Stimulated activated CD8-positive, alpha-beta memory T cell treated with anti-CD3 and anti-CD28 coated beads, Interleukin-15, amount 100 ng/mL, for 24 hours (primary cell): Measurements from ENCODE around the gene PCDHGA10.
"Not testable (repeated sequence)": the region's sequence is repeated elsewhere in the genome, so short reads cannot be mapped to it uniquely, and the experiment has no call there.

Source experiments
- DNase-seq: peaks from one replicate; pipeline ENCODE4 v3.0.0-alpha.2; 2020; ENCODE audit warnings: low read depth

Gene PCDHGA10

DNA sequence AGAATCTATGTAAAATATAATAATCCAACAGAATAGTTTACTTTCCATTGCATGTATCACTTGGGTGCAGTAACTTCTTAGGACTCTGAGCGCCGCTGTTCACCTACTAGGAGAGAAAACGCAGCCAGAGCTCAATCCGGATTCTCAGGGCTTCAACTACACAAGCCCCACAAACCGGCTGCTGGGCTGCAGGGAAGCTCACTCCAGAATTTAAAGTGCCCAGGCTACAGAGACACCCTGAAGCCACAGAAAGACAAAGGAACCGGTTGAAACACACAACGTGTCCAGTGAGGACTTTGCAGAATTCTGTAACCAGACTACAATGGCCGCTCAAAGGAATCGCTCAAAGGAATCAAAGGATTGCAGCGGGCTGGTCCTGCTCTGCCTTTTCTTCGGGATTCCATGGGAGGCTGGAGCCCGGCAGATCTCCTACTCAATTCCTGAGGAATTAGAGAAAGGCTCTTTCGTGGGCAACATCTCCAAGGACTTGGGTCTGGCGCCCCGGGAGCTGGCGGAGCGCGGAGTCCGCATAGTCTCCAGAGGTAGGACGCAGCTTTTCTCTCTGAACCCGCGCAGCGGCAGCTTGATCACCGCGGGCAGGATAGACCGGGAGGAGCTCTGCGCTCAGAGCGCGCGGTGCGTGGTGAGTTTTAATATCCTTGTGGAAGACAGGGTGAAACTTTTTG is at the start of gene PCDHGA10:
Gene PCDHGA10, plus strand, starts transcription at position 134 of the 686 bp plus-strand sequence. Its CDS starts 189 bp downstream, at position 323.
- no peak for DNase-seq

DNA sequence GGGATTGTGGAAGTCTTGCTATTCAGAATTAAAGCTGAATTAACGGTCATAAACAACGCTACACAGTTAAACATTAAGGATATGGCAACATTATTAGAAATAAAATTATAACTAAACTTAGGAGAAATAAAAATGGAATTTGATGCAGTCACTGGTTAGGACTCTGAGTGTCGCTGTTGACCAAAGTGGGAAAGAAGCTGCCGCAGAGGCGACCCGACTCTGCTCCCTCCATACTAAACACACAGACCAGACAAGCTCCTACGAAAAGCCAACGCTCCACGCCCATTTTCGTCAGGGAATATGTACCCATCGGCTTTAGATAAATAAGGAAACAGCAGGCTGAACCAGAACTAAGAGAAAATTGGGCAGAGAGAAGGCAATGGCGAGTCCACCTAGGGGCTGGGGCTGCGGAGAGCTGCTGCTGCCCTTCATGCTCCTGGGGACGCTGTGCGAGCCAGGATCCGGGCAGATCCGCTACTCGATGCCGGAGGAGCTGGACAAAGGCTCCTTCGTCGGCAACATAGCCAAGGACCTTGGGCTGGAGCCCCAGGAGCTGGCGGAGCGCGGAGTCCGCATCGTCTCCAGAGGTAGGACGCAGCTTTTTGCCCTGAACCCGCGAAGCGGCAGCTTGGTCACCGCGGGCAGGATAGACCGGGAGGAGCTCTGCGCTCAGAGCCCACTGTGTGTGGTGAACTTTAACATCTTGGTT is 48.7 kb upstream of the PCDHGA10 start, which contains the start of gene PCDHGA5:
Gene PCDHGA5, plus strand, starts transcription at position 211 of the 709 bp plus-strand sequence. Its CDS starts 169 bp downstream, at position 380.
- no peak for DNase-seq

- DNase-seq = no peak
Measured at GRCh38 chr5:141366016-141366896, 46.5 kb upstream of the PCDHGA10 start.

- no peak for DNase-seq
Measured at GRCh38 chr5:141369994-141370848, 42.6 kb upstream of the PCDHGA10 start, which contains the start of gene PCDHGB3. Gene PCDHGB3 (plus strand): TSS chr5:141370242. CDS start chr5:141370395, 153 bp downstream.

- DNase-seq = no peak
Measured at GRCh38 chr5:141371572-141372475, 41.0 kb upstream of the PCDHGA10 start.

DNA sequence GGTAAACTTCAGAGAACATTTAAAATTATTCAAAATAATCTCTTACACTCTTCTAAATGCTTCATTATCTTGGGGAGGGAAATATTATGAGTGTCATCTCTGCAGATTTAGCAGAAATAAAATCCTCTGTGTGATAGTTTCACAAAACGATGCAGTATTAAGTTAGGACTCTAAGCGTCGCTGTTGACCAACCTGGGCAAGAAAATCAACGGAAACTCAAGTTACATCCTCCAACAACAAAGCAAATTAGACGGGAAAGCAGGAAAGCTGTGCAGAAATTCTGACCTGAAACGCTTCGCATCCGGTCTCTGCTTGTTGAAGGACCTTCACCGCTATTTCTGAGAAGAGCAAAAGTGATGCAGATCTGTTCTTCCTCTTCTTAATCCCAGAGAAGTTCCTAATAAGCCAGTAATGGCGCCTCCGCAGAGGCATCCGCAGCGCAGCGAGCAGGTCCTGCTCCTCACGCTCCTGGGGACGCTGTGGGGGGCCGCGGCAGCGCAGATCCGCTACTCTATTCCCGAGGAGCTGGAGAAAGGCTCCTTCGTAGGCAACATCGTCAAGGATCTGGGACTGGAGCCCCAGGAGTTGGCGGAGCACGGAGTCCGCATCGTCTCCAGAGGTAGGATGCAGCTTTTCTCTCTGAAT is 39.0 kb upstream of the PCDHGA10 start, which contains the start of gene PCDHGA6:
Gene PCDHGA6, plus strand, starts transcription at position 219 of the 645 bp plus-strand sequence. Its CDS starts 193 bp downstream, at position 412.
- no peak for DNase-seq

GRCh38 chr5:141374627-141375026 is 38.2 kb upstream of the PCDHGA10 start:
- no peak for DNase-seq

GRCh38 chr5:141375444-141376155 is 37.2 kb upstream of the PCDHGA10 start:
- not testable (repeated sequence) for DNase-seq

- DNase-seq = no peak
Measured at GRCh38 chr5:141382469-141383294, 30.1 kb upstream of the PCDHGA10 start, which contains the start of gene PCDHGA7. Gene PCDHGA7 (plus strand): TSS chr5:141382742. CDS start chr5:141382900, 158 bp downstream.

- DNase-seq = no peak
Measured at GRCh38 chr5:141383345-141383744, 29.4 kb upstream of the PCDHGA10 start.

GRCh38 chr5:141384471-141385267 is 28.1 kb upstream of the PCDHGA10 start:
- DNase-seq = no peak

DNA sequence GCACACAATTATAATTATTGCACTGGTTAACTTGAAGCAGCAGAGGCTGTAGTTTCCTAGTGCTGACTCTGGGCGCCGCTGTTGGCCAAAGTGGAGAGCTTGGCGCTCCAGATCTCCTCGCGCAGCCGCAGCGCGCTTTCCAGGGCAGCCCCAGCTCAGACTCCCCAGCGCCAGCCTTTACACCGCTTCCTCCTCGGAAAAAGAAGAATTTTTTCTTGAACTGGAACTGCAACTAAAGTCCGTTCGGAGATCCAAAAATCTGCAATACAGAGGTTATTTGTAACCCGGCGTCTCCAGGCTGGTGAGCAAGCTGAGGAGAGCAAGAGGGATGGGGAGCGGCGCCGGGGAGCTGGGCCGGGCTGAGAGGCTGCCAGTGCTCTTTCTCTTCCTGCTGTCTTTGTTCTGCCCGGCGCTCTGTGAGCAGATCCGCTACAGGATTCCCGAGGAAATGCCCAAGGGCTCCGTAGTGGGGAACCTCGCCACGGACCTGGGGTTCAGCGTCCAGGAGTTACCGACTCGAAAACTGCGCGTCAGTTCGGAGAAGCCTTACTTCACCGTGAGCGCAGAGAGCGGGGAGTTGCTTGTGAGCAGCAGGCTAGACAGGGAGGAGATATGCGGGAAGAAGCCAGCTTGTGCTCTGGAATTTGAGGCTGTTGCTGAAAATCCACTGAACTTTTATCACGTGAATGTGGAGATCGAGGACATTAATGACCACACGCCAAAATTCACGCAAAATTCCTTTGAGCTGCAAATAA is 25.1 kb upstream of the PCDHGA10 start, which contains the start of gene PCDHGB4:
Gene PCDHGB4, plus strand, starts transcription at position 142 of the 755 bp plus-strand sequence. Its CDS starts 187 bp downstream, at position 329.
- not testable (repeated sequence) for DNase-seq

GRCh38 chr5:141388661-141389060 is 24.1 kb upstream of the PCDHGA10 start:
- no peak for DNase-seq

- DNase-seq = no peak
Measured at GRCh38 chr5:141389153-141390042, 23.4 kb upstream of the PCDHGA10 start.
